Activated T-cell treated with anti-CD3 and anti-CD28 coated beads, Interleukin-2, amount 50 U/mL, for 72 hours (primary cell): ENCODE measurements around the gene CASQ1. TPM values are rescaled to one million over a fixed set of nuclear protein-coding genes. Genes with fewer than 3 reads are reported as not detected.
A peak's percentile ranks its signal among the peaks of the same experiment; 100 is the strongest.

Experiments
- ATAC-seq, 2 donors: fragments of 150-1000 bp; cut with Tn5 transposase; replicated peaks in 1 of 2; 2 replicates each; pipeline ENCODE4 v1.10.0; 2021; ENCODE audit warnings: moderate library complexity in 2 of 2, mild to moderate bottlenecking in 1 of 2
- DNase-seq, 2 donors: peaks; one replicate each; pipeline ENCODE4 v3.0.0; 2021 to 2022; ENCODE audit warnings: mixed read lengths in 1 of 2
- H3K27ac Mint-ChIP-seq: one replicate; pipeline ENCODE4 v1.8.0; 2022; ENCODE audit warnings: mild to moderate bottlenecking, moderate library complexity, mixed read lengths
- H3K27me3 Mint-ChIP-seq: one replicate; pipeline ENCODE4 v1.8.0; 2022; ENCODE audit warnings: low read depth, mixed read lengths
- H3K36me3 Mint-ChIP-seq, 2 donors: one replicate each; pipeline ENCODE4 v1.8.0; 2022; ENCODE audit warnings: mixed read lengths in 2 of 2, mild to moderate bottlenecking in 1 of 2; ENCODE audit not compliant: insufficient read depth in 2 of 2
- H3K4me1 Mint-ChIP-seq: one replicate; pipeline ENCODE4 v1.8.0; 2022; ENCODE audit warnings: low read depth, mixed read lengths
- H3K4me3 Mint-ChIP-seq, 2 donors: one replicate each; pipeline ENCODE4 v1.8.0; 2022; ENCODE audit warnings: mild to moderate bottlenecking in 2 of 2, mixed read lengths in 2 of 2, moderate library complexity in 2 of 2
- H3K9me3 Mint-ChIP-seq, 2 donors: one replicate each; pipeline ENCODE4 v1.8.0; 2022; ENCODE audit warnings: mixed read lengths in 2 of 2
- total RNA-seq, 2 donors: library from RNA; stranded (reverse); gene quantifications; one replicate each; pipeline ENCODE4 v1.2.3, GENCODE V29; 2022

Gene CASQ1
- total RNA-seq, 2 donors from 2014 or later = not detected

DNA sequence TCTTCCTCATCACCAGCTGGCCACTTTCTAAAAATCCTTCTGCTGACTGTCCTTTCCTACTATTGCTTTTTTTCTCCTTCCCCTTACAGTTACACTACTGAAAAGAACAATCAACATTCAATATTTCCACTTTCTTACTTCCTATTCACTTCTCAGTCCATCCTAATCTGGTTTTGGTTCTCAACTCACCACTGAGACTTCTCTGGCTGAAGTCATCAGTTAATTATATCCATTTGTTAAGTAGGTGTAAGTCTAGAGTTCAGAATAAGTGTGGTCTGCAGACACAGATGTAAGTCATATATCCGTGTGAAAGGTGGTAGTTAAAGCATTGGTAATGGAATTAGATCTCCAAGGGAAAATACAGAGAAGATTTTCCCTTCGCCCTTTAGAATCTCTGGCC is 36.2 kb downstream of the CASQ1 start:
- H3K36me3 Mint-ChIP-seq = peaks cover 5 to 31% of the 10 kb centered on the region in 2 donors
- no peaks in the 10 kb centered on the region for H3K27me3 Mint-ChIP-seq
- DNase-seq (no peak), ATAC-seq (no peak)
- H3K27ac Mint-ChIP-seq = no peak overlapping the region
- no peak overlapping the region for H3K4me3 Mint-ChIP-seq
- no peaks in the 10 kb centered on the region for H3K9me3 Mint-ChIP-seq
- no peaks in the 10 kb centered on the region for H3K4me1 Mint-ChIP-seq

DNA sequence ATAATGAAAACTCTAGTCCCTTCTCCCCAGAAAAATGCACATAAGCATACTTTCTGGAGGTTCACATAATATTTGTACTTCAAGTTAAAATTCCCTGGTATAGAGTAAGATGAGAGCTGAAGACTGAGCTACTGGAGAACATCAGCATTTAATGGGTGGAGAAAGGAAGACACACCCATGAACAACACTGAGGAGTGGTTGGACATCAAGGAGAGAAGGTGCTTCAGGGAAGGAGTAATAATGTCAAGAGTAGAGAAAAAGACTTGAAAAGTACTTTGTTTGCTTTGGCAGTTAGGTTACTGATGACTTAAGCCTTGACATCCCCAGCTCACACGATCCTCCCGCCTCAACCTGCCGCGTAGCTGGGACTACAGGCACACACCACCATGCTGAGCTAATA is 36.7 kb downstream of the CASQ1 start:
- no peak for ATAC-seq
- no peaks in the 10 kb centered on the region for H3K9me3 Mint-ChIP-seq
- peaks cover 5 to 31% of the 10 kb centered on the region in 2 donors for H3K36me3 Mint-ChIP-seq
- no peaks in the 10 kb centered on the region for H3K4me1 Mint-ChIP-seq
- DNase-seq = no peak
- no peak overlapping the region for H3K27ac Mint-ChIP-seq
- H3K4me3 Mint-ChIP-seq = no peak overlapping the region
- H3K27me3 Mint-ChIP-seq = no peaks in the 10 kb centered on the region

DNA sequence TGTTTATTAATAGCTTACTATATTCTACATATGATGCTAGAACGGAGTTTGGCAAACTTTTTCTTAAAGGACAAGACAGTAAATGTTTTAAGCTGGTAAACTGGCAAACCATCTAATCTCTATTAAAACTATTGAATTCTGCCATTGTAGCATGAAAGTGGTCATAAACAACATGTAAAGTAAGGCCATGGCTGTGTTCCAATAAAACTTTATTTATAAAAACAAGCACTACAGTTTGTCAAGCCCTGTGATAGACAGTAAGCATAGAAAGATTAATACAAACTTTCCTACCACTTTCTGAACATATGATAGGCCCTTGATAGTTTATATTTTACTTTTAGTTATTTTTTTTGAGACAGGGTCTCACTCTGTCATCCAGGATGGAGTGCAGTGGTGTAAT is 37.2 kb downstream of the CASQ1 start:
- H3K4me1 Mint-ChIP-seq = no peaks in the 10 kb centered on the region
- H3K27me3 Mint-ChIP-seq = no peaks in the 10 kb centered on the region
- H3K9me3 Mint-ChIP-seq = no peaks in the 10 kb centered on the region
- no peak for DNase-seq
- peaks cover 5 to 31% of the 10 kb centered on the region in 2 donors for H3K36me3 Mint-ChIP-seq
- no peak overlapping the region for H3K27ac Mint-ChIP-seq
- no peak overlapping the region for H3K4me3 Mint-ChIP-seq
- ATAC-seq = no peak

DNA sequence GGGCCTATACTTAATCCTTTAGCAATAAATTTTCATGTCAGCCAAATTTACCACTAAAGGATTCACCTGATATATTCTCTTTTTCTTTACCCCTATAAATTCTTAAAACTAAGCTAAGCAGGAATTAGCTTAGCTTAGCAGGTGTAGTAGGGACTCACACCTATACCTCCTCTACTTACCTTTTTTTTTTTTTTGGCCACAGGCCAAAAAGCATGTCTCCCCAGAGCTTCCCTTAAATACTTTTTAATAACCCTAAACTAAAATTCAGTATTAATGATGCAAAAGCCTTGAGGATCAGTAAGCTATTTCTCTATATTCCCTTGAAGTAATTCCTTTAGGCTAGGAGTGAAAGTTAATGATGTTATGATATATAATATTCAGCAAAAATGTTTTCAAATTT is 38.1 kb downstream of the CASQ1 start:
- H3K9me3 Mint-ChIP-seq = no peaks in the 10 kb centered on the region
- no peaks in the 10 kb centered on the region for H3K27me3 Mint-ChIP-seq

DNA sequence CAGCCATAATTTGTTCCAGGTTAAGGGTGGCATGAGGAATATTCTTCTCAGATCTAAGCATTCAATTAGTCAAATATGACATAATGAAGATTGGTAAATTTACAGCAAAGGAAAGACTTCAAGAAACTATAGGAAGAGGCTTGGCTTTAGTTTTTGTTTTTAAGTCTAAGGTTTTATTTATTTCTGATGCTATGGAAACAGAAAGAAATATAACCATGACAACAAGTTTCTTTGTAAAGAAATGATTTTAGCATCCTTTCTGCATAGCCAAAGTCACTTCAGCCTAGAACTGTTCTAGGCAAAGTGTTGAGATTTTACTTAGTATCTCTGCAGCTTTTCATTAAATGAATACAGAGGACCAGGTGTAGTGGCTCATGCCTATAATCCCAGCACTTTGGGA is 42.5 kb downstream of the CASQ1 start:
- H3K4me3 Mint-ChIP-seq = no peak overlapping the region
- no peak for DNase-seq
- no peak for ATAC-seq
- H3K27me3 Mint-ChIP-seq = no peaks in the 10 kb centered on the region
- peaks cover 13% of the 10 kb centered on the region for H3K4me1 Mint-ChIP-seq
- no peak overlapping the region for H3K27ac Mint-ChIP-seq
- no peaks in the 10 kb centered on the region for H3K9me3 Mint-ChIP-seq
- H3K36me3 Mint-ChIP-seq = peaks cover 5 to 23% of the 10 kb centered on the region in 2 donors

More for the DNA sequence above, 38.1 kb downstream of the CASQ1 start:
- no peaks in the 10 kb centered on the region for H3K4me1 Mint-ChIP-seq
- H3K36me3 Mint-ChIP-seq = peaks cover 5 to 30% of the 10 kb centered on the region in 2 donors
- DNase-seq (no peak), ATAC-seq (no peak)
- peak overlapping the region; percentile 72 for H3K27ac Mint-ChIP-seq
- H3K4me3 Mint-ChIP-seq = no peak overlapping the region

DNA sequence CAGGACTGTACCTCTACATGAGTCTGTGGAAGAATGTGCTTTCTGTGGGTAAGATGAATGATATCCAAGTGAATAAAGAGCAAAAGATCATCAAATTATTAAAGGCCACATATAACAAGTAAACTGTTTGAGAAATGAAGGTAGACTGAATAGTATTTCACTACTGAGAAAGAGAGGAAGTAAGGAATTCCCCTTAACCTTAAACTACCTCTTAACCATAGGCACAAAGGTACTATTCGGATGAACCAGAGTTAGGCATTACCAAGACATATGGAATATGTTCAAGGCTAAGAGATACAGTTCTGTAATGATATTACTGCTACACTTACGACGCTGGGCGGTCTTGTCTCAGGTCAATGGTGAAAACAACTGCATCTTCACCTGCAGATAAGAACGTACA is 46.4 kb downstream of the CASQ1 start:
- H3K36me3 Mint-ChIP-seq = peaks cover 8 to 25% of the 10 kb centered on the region in 2 donors
- no peak overlapping the region for H3K4me3 Mint-ChIP-seq
- H3K9me3 Mint-ChIP-seq = no peaks in the 10 kb centered on the region
- peaks cover 18% of the 10 kb centered on the region for H3K4me1 Mint-ChIP-seq
- no peak for DNase-seq
- H3K27ac Mint-ChIP-seq = peak overlapping the region; percentile 33
- no peaks in the 10 kb centered on the region for H3K27me3 Mint-ChIP-seq
- ATAC-seq = no peak

DNA sequence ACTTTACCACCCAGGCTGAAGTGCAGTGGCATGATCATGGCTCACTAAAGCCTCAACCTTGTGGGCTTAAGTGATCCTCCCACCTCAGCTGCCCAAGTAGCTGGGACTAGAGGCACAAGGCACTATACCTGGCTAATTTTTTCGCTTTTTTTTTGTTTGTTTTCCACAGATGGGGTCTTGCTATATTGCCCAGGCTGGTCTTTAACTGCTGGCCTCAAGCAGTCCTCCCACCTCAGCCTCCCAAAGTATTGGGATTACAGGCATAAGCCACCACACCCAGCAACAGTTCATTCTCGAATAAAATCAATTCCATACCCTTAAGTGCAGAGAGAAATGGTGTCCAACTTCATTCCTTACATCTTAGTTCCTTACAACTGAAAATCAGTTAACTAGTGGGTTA is 47.2 kb downstream of the CASQ1 start:
- Mint-ChIP-seq H3K4me3 (no peak overlapping the region), H3K4me1 (peaks cover 18% of the 10 kb centered on the region), H3K36me3 (peaks cover 8 to 25% of the 10 kb centered on the region in 2 donors)

DNA sequence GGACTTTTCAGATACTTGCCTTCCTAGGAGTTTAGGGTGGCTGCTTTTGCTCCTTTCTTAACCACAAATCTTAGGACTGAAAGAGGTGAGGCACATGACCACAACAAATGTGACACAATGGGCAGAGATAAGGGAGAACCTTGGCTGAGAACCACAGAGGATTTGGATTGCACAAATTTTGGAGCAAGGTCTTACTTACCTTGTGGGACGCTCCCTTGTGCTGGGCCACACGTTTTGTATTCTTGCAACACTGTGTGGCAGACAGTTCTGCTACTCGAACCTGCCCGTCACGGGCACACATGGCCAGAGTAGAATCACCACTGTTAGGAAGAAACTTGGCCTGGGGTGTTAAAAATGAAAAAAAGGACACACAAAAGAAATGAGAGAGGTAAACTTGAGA is 48.0 kb downstream of the CASQ1 start:
- H3K4me3 Mint-ChIP-seq = no peak overlapping the region
- H3K27me3 Mint-ChIP-seq = no peaks in the 10 kb centered on the region
- H3K4me1 Mint-ChIP-seq = peaks cover 18% of the 10 kb centered on the region
- peaks cover 11 to 22% of the 10 kb centered on the region in 2 donors for H3K36me3 Mint-ChIP-seq
- ATAC-seq (no peak), DNase-seq (no peak)
- peak overlapping the region; percentile 85 for H3K27ac Mint-ChIP-seq
- no peaks in the 10 kb centered on the region for H3K9me3 Mint-ChIP-seq

More for the DNA sequence above, 47.2 kb downstream of the CASQ1 start:
- no peak overlapping the region for H3K27ac Mint-ChIP-seq
- no peaks in the 10 kb centered on the region for H3K9me3 Mint-ChIP-seq
- no peaks in the 10 kb centered on the region for H3K27me3 Mint-ChIP-seq
- DNase-seq (no peak), ATAC-seq (no peak)

DNA sequence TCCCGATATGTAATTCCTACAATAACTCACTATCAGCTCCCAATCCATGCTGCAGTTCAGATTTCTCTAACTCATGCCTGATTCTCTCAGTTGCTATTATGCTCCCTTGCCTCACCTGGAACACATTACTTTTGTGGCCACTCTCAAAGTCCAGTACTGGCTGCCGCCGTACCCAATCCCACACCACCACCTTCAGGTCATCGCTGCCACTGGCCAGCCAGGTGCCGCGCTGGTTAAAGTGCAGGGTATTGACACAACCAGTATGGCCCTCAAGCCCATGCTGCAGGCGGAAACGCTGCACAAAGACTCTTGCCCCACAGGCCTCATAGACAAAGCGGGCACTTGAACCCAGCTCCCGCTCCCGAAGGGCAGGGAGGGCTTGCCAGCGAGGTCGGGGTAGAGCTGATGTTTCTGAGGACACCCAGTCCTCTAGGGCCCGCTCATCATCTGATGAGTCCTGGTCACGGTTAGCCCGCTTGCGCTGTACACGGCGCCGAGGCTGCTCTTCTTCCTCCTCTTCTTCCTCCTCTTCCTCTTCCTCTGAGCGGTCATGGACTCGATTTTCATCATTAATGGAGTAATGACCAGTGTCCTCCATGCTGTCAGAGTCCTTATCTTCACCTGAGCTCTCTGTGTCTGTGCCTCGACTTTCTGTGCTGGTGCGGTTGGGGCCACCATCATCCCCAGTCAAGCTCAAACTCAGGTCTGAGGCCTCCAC is 49.4 kb downstream of the CASQ1 start:
- Mint-ChIP-seq H3K9me3 (no peaks in the 10 kb centered on the region), H3K27ac (no peak overlapping the region), H3K27me3 (no peaks in the 10 kb centered on the region), H3K4me1 (peaks cover 10% of the 10 kb centered on the region), H3K36me3 (peaks cover 12 to 18% of the 10 kb centered on the region in 2 donors), H3K4me3 (no peak overlapping the region)
- DNase-seq (no peak), ATAC-seq (no peak)

DNA sequence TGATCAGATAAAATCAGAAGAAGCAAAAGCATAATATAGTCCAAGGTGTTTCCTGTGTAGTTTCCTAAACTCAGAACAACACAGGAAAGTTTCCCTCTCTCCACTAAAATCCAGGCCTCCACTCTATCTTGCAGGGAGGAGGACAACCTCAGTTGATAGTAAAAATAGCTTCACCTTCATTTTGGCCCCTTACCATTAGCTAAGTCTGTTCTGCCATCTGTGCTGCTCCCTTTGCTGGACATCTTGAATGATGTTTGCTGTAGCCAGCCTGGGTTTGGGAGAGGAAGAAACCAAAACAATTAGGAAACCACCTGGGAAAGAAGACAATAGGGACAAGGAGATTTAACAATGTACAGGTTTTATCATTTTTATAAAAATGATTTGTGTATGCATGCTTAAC is 53.4 kb downstream of the CASQ1 start:
- DNase-seq (no peak), ATAC-seq (no peak)
- peaks cover 9 to 13% of the 10 kb centered on the region in 2 donors for H3K36me3 Mint-ChIP-seq

DNA sequence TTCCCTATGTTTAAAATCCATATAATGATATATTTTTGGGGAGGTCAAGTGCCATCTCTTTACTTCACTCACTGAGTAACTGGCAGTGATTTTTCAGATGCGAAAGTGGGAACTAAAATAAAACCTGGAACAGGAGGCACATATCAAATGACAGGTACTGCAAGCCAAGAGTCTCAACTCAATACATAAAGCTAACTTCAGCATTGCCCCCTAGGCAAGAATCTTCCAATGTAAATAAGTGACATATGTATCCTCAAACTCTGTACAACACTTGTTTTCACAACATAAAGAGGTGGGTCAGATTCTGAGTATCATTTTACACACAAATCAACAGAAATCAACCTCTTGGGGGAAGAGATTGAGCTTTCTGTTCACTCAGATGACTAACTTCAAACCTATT is 53.8 kb downstream of the CASQ1 start:
- DNase-seq = no peak
- Mint-ChIP-seq H3K4me3 (no peak overlapping the region), H3K27ac (no peak overlapping the region), H3K9me3 (no peaks in the 10 kb centered on the region), H3K36me3 (peaks cover 9 to 10% of the 10 kb centered on the region in 2 donors), H3K27me3 (no peaks in the 10 kb centered on the region), H3K4me1 (peaks cover 16% of the 10 kb centered on the region)
- ATAC-seq = no peak

More for the DNA sequence above, 53.4 kb downstream of the CASQ1 start:
- Mint-ChIP-seq H3K4me3 (no peak overlapping the region), H3K4me1 (peaks cover 16% of the 10 kb centered on the region), H3K27ac (no peak overlapping the region), H3K9me3 (no peaks in the 10 kb centered on the region), H3K27me3 (no peaks in the 10 kb centered on the region)

DNA sequence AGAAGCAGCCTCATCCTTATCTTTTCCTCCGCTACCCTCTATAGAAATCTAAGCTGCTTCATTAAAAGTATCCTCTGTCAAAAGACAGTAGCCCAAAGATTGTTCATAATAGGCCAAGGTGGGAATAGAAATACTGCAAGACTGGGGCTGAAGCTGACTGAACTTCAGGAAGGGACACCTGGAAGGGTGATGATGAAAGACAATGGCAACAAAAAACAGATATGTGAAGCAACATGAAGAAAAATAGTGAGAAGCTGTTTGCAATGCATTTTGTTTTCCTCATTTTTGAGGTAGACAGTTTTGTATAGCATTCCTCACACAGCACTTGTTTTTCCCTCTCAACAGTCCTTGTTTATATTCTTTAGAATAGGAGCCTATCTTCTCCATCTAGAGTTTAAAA is 55.1 kb downstream of the CASQ1 start:
- Mint-ChIP-seq H3K4me1 (peaks cover 16% of the 10 kb centered on the region), H3K27me3 (no peaks in the 10 kb centered on the region), H3K27ac (peak overlapping the region; percentile 70), H3K9me3 (no peaks in the 10 kb centered on the region), H3K36me3 (peaks cover 4 to 6% of the 10 kb centered on the region in 2 donors), H3K4me3 (no peak overlapping the region)
- ATAC-seq (no peak), DNase-seq (no peak)

DNA sequence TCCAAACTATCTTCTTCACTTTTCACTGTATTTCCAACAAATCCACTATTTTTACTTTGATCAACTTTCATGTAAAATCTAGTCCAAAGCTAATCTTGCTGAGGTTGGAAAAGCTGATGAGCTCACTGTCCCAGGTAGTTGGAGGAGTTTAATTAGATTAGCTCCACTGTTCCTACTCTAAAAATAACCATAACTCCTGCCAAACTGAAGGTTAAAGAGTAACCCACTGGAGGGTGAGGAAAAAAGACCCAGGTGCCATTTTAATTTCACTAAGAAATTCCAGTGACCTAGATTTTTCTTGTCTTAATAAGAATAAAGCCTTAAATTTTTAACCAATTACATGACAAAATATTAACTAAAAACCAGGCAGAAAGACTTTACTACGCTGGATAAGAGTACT is 56.7 kb downstream of the CASQ1 start:
- H3K4me1 Mint-ChIP-seq = peaks cover 12% of the 10 kb centered on the region

DNA sequence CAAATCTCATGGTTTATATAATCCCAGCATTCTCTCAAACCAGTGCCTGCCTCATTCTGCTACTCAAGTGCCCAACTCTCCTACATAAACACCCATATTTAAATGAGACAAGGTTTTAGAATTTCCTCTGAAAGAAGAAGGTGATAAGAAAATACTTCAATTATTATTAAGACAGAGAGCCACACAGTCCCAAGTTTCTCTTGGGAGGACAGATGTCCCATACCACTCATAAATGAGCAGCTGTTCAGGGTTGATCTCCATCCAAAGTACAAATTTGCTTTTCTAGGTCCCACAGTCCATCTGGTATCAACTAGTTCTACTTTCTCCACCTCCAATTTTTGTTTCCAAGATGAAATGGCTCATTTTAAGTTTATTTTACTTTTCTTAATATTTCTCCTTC is 60.6 kb downstream of the CASQ1 start:
- Mint-ChIP-seq H3K27ac (peak overlapping the region; percentile 27), H3K27me3 (no peaks in the 10 kb centered on the region), H3K9me3 (no peaks in the 10 kb centered on the region), H3K4me3 (no peak overlapping the region), H3K4me1 (peaks cover 22% of the 10 kb centered on the region), H3K36me3 (peaks cover 0 to 18% of the 10 kb centered on the region in 2 donors)
- no peak for ATAC-seq
- DNase-seq = no peak

More for the DNA sequence above, 56.7 kb downstream of the CASQ1 start:
- H3K27me3 Mint-ChIP-seq = no peaks in the 10 kb centered on the region
- H3K27ac Mint-ChIP-seq = no peak overlapping the region
- ATAC-seq (no peak), DNase-seq (no peak)
- H3K36me3 Mint-ChIP-seq = peaks cover 4 to 7% of the 10 kb centered on the region in 2 donors
- H3K9me3 Mint-ChIP-seq = no peaks in the 10 kb centered on the region
- H3K4me3 Mint-ChIP-seq = no peak overlapping the region
